ENCODE data around the gene DAB2.

The DAB2 gene

GRCh38 chr5:39449591-39449990 is 24.8 kb upstream of the DAB2 start:
- H3K27me3 ChIP-seq (ENCODE audit: control insufficient read depth, insufficient read depth, low read length, poor library complexity, severe bottlenecking): no peaks in the 10 kb centered on the region
- no peak overlapping the region for H3K27ac ChIP-seq (ENCODE audit: insufficient read depth, low read depth, low read length, poor library complexity, severe bottlenecking)
- no peaks in the 10 kb centered on the region for H3K9me3 ChIP-seq (ENCODE audit: control insufficient read depth, low read length)
- no peak overlapping the region for H3K4me3 ChIP-seq (ENCODE audit: insufficient read depth, low read depth, low read length)
- no peaks in the 10 kb centered on the region for H3K36me3 ChIP-seq (ENCODE audit: control insufficient read depth, insufficient read depth, low read length)
- no peaks in the 10 kb centered on the region for H3K4me1 ChIP-seq (ENCODE audit: control insufficient read depth, insufficient read depth, low read length)
- WGBS, 2 experiments: 93 to 95% methylated on average over 3 of the region's 3 CpGs

GRCh38 chr5:39448506-39449128 is 23.8 kb upstream of the DAB2 start:
- Histone ChIP-seq H3K27me3 (ENCODE audit: control insufficient read depth, insufficient read depth, low read length, poor library complexity, severe bottlenecking) (no peaks in the 10 kb centered on the region), H3K4me3 (ENCODE audit: insufficient read depth, low read depth, low read length) (no peak overlapping the region), H3K9me3 (ENCODE audit: control insufficient read depth, low read length) (no peaks in the 10 kb centered on the region), H3K4me1 (ENCODE audit: control insufficient read depth, insufficient read depth, low read length) (no peaks in the 10 kb centered on the region), H3K36me3 (ENCODE audit: control insufficient read depth, insufficient read depth, low read length) (no peaks in the 10 kb centered on the region), H3K27ac (ENCODE audit: insufficient read depth, low read depth, low read length, poor library complexity, severe bottlenecking) (no peak overlapping the region)
- 91% methylated on average over 13 of the region's 13 CpGs for WGBS, 2 experiments

GRCh38 chr5:39447968-39448367 is 23.2 kb upstream of the DAB2 start:
- Histone ChIP-seq H3K36me3 (ENCODE audit: control insufficient read depth, insufficient read depth, low read length) (no peaks in the 10 kb centered on the region), H3K9me3 (ENCODE audit: control insufficient read depth, low read length) (no peaks in the 10 kb centered on the region), H3K27me3 (ENCODE audit: control insufficient read depth, insufficient read depth, low read length, poor library complexity, severe bottlenecking) (no peaks in the 10 kb centered on the region), H3K4me3 (ENCODE audit: insufficient read depth, low read depth, low read length) (no peak overlapping the region), H3K4me1 (ENCODE audit: control insufficient read depth, insufficient read depth, low read length) (no peaks in the 10 kb centered on the region), H3K27ac (ENCODE audit: insufficient read depth, low read depth, low read length, poor library complexity, severe bottlenecking) (no peak overlapping the region)
- WGBS, 2 experiments: 93 to 95% methylated on average over 12 of the region's 12 CpGs

- 97 to 100% methylated on average over 3 of the region's 3 CpGs for WGBS, 2 experiments
Measured at GRCh38 chr5:39447059-39447458, 22.3 kb upstream of the DAB2 start.

GRCh38 chr5:39446231-39446630 is 21.5 kb upstream of the DAB2 start:
- no peaks in the 10 kb centered on the region for H3K36me3 ChIP-seq (ENCODE audit: control insufficient read depth, insufficient read depth, low read length)
- H3K27ac ChIP-seq (ENCODE audit: insufficient read depth, low read depth, low read length, poor library complexity, severe bottlenecking): no peak overlapping the region
- 93 to 95% methylated on average over 3 of the region's 3 CpGs for WGBS, 2 experiments
- H3K4me1 ChIP-seq (ENCODE audit: control insufficient read depth, insufficient read depth, low read length): no peaks in the 10 kb centered on the region
- H3K27me3 ChIP-seq (ENCODE audit: control insufficient read depth, insufficient read depth, low read length, poor library complexity, severe bottlenecking): no peaks in the 10 kb centered on the region
- no peak overlapping the region for H3K4me3 ChIP-seq (ENCODE audit: insufficient read depth, low read depth, low read length)
- H3K9me3 ChIP-seq (ENCODE audit: control insufficient read depth, low read length): no peaks in the 10 kb centered on the region

More at GRCh38 chr5:39447059-39447458, 22.3 kb upstream of the DAB2 start:
- Histone ChIP-seq H3K27me3 (ENCODE audit: control insufficient read depth, insufficient read depth, low read length, poor library complexity, severe bottlenecking) (no peaks in the 10 kb centered on the region), H3K4me3 (ENCODE audit: insufficient read depth, low read depth, low read length) (no peak overlapping the region), H3K27ac (ENCODE audit: insufficient read depth, low read depth, low read length, poor library complexity, severe bottlenecking) (no peak overlapping the region), H3K9me3 (ENCODE audit: control insufficient read depth, low read length) (no peaks in the 10 kb centered on the region), H3K4me1 (ENCODE audit: control insufficient read depth, insufficient read depth, low read length) (no peaks in the 10 kb centered on the region), H3K36me3 (ENCODE audit: control insufficient read depth, insufficient read depth, low read length) (no peaks in the 10 kb centered on the region)

GRCh38 chr5:39443911-39444310 is 19.1 kb upstream of the DAB2 start:
- Histone ChIP-seq H3K4me3 (ENCODE audit: insufficient read depth, low read depth, low read length) (no peak overlapping the region), H3K9me3 (ENCODE audit: control insufficient read depth, low read length) (no peaks in the 10 kb centered on the region), H3K27ac (ENCODE audit: insufficient read depth, low read depth, low read length, poor library complexity, severe bottlenecking) (no peak overlapping the region), H3K27me3 (ENCODE audit: control insufficient read depth, insufficient read depth, low read length, poor library complexity, severe bottlenecking) (no peaks in the 10 kb centered on the region), H3K4me1 (ENCODE audit: control insufficient read depth, insufficient read depth, low read length) (no peaks in the 10 kb centered on the region), H3K36me3 (ENCODE audit: control insufficient read depth, insufficient read depth, low read length) (no peaks in the 10 kb centered on the region)
- WGBS, 2 experiments: 93 to 100% methylated on average over 2 of the region's 2 CpGs

- no peaks in the 10 kb centered on the region for H3K27me3 ChIP-seq (ENCODE audit: control insufficient read depth, insufficient read depth, low read length, poor library complexity, severe bottlenecking)
- H3K4me1 ChIP-seq (ENCODE audit: control insufficient read depth, insufficient read depth, low read length): no peaks in the 10 kb centered on the region
- WGBS, 2 experiments: 85 to 91% methylated on average over 1 to 3 of the region's 3 CpGs
- H3K27ac ChIP-seq (ENCODE audit: insufficient read depth, low read depth, low read length, poor library complexity, severe bottlenecking): no peak overlapping the region
- no peak overlapping the region for H3K4me3 ChIP-seq (ENCODE audit: insufficient read depth, low read depth, low read length)
- H3K9me3 ChIP-seq (ENCODE audit: control insufficient read depth, low read length): no peaks in the 10 kb centered on the region
- no peaks in the 10 kb centered on the region for H3K36me3 ChIP-seq (ENCODE audit: control insufficient read depth, insufficient read depth, low read length)
Measured at GRCh38 chr5:39442991-39443390, 18.2 kb upstream of the DAB2 start.

GRCh38 chr5:39441838-39442237 is 17.1 kb upstream of the DAB2 start:
- Histone ChIP-seq H3K4me1 (ENCODE audit: control insufficient read depth, insufficient read depth, low read length) (no peaks in the 10 kb centered on the region), H3K36me3 (ENCODE audit: control insufficient read depth, insufficient read depth, low read length) (no peaks in the 10 kb centered on the region), H3K9me3 (ENCODE audit: control insufficient read depth, low read length) (no peaks in the 10 kb centered on the region), H3K27ac (ENCODE audit: insufficient read depth, low read depth, low read length, poor library complexity, severe bottlenecking) (no peak overlapping the region), H3K27me3 (ENCODE audit: control insufficient read depth, insufficient read depth, low read length, poor library complexity, severe bottlenecking) (no peaks in the 10 kb centered on the region), H3K4me3 (ENCODE audit: insufficient read depth, low read depth, low read length) (no peak overlapping the region)
- 71 to 83% methylated on average over 2 of the region's 2 CpGs for whole genome bisulfite sequencing, 2 experiments

- 88 to 90% methylated on average over 1 of the region's 2 CpGs for WGBS, 2 experiments
- Histone ChIP-seq H3K4me1 (ENCODE audit: control insufficient read depth, insufficient read depth, low read length) (no peaks in the 10 kb centered on the region), H3K36me3 (ENCODE audit: control insufficient read depth, insufficient read depth, low read length) (no peaks in the 10 kb centered on the region), H3K9me3 (ENCODE audit: control insufficient read depth, low read length) (no peaks in the 10 kb centered on the region), H3K27ac (ENCODE audit: insufficient read depth, low read depth, low read length, poor library complexity, severe bottlenecking) (no peak overlapping the region), H3K27me3 (ENCODE audit: control insufficient read depth, insufficient read depth, low read length, poor library complexity, severe bottlenecking) (no peaks in the 10 kb centered on the region), H3K4me3 (ENCODE audit: insufficient read depth, low read depth, low read length) (no peak overlapping the region)
Measured at GRCh38 chr5:39440958-39441624, 16.3 kb upstream of the DAB2 start.

GRCh38 chr5:39440192-39440957 is 15.6 kb upstream of the DAB2 start:
- WGBS, 2 experiments: 91 to 100% methylated on average over 1 of the region's 3 CpGs
- Histone ChIP-seq H3K27ac (ENCODE audit: insufficient read depth, low read depth, low read length, poor library complexity, severe bottlenecking) (no peak overlapping the region), H3K27me3 (ENCODE audit: control insufficient read depth, insufficient read depth, low read length, poor library complexity, severe bottlenecking) (no peaks in the 10 kb centered on the region), H3K36me3 (ENCODE audit: control insufficient read depth, insufficient read depth, low read length) (no peaks in the 10 kb centered on the region), H3K4me1 (ENCODE audit: control insufficient read depth, insufficient read depth, low read length) (no peaks in the 10 kb centered on the region), H3K4me3 (ENCODE audit: insufficient read depth, low read depth, low read length) (no peak overlapping the region), H3K9me3 (ENCODE audit: control insufficient read depth, low read length) (no peaks in the 10 kb centered on the region)

All from ectodermal cell (in vitro differentiated cells).